Caco-2 (cell line): ENCODE data around the gene APPL1. TPM values are rescaled to one million over a fixed set of nuclear protein-coding genes. Genes with fewer than 3 reads are reported as not detected.

Experiments
- BruUV-seq: library from RNA; stranded (reverse); fragments of 400-500 nt; replicated peaks from 2 replicates; lab custom pipeline; 2021; lab: Mats Ljungman, UMichigan
- CTCF ChIA-PET: fragments of 300-600 bp; sonication (Branson Sonifier 250); formaldehyde crosslinking; loops from one replicate; lab custom pipeline; 2022; ENCODE audit warnings: antibody characterized with exemption; lab: Charles Lee
- POLR2A ChIA-PET: fragments of 300-600 bp; sonication (Branson Sonifier 250); formaldehyde crosslinking; loops from one replicate; lab custom pipeline; 2022; ENCODE audit warnings: antibody characterized with exemption; lab: Charles Lee
- DNase-seq, 2 experiments: peaks; one replicate each; pipeline versions ENCODE4 v3.0.0 to v3.0.0-alpha.2; 2020 to 2022
- H3K27me3 ChIP-seq: replicated peaks from 2 replicates; pipeline ENCODE4 v1.6.0; 2011; ENCODE audit warnings: low read length; ENCODE audit not compliant: control insufficient read depth, insufficient read depth
- H3K36me3 ChIP-seq: 2 replicates; pipeline ENCODE4 v1.5.1; 2011; ENCODE audit warnings: low read length; ENCODE audit not compliant: control insufficient read depth, insufficient read depth
- H3K4me1 ChIP-seq: fragments of 250-450 bp; sonication (Bioruptor Pico); 2 replicates; pipeline ENCODE4 v1.5.1; 2020; ENCODE audit warnings: mild to moderate bottlenecking
- H3K4me3 ChIP-seq: 2 replicates; pipeline ENCODE4 v1.5.1; 2011; ENCODE audit warnings: low read depth, mild to moderate bottlenecking, control low read depth, low read length
- H3K9me3 ChIP-seq: fragments of 250-450 bp; sonication (Bioruptor Pico); 2 replicates; pipeline ENCODE4 v1.5.1; 2020; ENCODE audit warnings: mild to moderate bottlenecking, moderate library complexity
- H3K27ac Mint-ChIP-seq: one replicate; pipeline ENCODE4 v1.8.0; 2022; ENCODE audit warnings: mixed read lengths; ENCODE audit not compliant: unreplicated experiment
- H3K27me3 Mint-ChIP-seq: one replicate; pipeline ENCODE4 v1.8.0; 2022; ENCODE audit warnings: mixed read lengths; ENCODE audit not compliant: insufficient read depth, unreplicated experiment
- H3K36me3 Mint-ChIP-seq: one replicate; pipeline ENCODE4 v1.8.0; 2022; ENCODE audit warnings: mild to moderate bottlenecking, mixed read lengths; ENCODE audit not compliant: insufficient read depth, unreplicated experiment
- H3K4me1 Mint-ChIP-seq: one replicate; pipeline ENCODE4 v1.8.0; 2022; ENCODE audit warnings: low read depth, mixed read lengths; ENCODE audit not compliant: unreplicated experiment
- H3K4me3 Mint-ChIP-seq: one replicate; pipeline ENCODE4 v1.8.0; 2022; ENCODE audit warnings: mild to moderate bottlenecking, moderate library complexity, mixed read lengths; ENCODE audit not compliant: unreplicated experiment
- H3K9me3 Mint-ChIP-seq: one replicate; pipeline ENCODE4 v1.8.0; 2022; ENCODE audit warnings: mixed read lengths; ENCODE audit not compliant: unreplicated experiment
- CTCF ChIP-seq, 2 experiments: fragments of 200-600 bp in 1 of 2; IDR thresholded peaks; 1 replicate in 1 of 2; 2 replicates in 1 of 2; pipeline versions ENCODE4 v1.5.1 to v1.8.0; 2011 to 2022; ENCODE audit warnings: antibody characterized with exemption in 1 of 2, control low read depth in 1 of 2, inconsistent platforms in 1 of 2, low read depth in 1 of 2, low read length in 1 of 2, mild to moderate bottlenecking in 1 of 2, moderate library complexity in 1 of 2; ENCODE audit not compliant: insufficient read depth in 1 of 2, severe bottlenecking in 1 of 2, unreplicated experiment in 1 of 2
- intact Hi-C: fragments of 100-400 bp; cut with micrococcal nuclease; formaldehyde crosslinking; loops from one replicate; pipeline ENCODE4 v1.10.0; 2022; ENCODE audit not compliant: unreplicated experiment
- total RNA-seq: library from RNA; stranded (reverse); gene quantifications from 2 replicates; pipeline ENCODE4 v1.2.3, GENCODE V29; 2022

The APPL1 gene
- total RNA-seq, 1 experiment from 2014 or later, result 40.7 TPM

GRCh38 chr3:57278237-57278636, 50.7 kb downstream of the APPL1 start:
- POLR2A ChIA-PET, result no interaction called here
- BruUV-seq, result no TSS peak
- DNase-seq, result no peak

GRCh38 chr3:57279685-57280084, 52.2 kb downstream of the APPL1 start:
- Histone ChIP-seq H3K36me3 (no peaks in the 10 kb centered on the region), H3K9me3 (no peaks in the 10 kb centered on the region; the same call in 1 of the 2 replicates), H3K4me1 (no peaks in the 10 kb centered on the region), H3K27me3 (no peaks in the 10 kb centered on the region), H3K4me3 (no peak overlapping the region)
- no peaks in the 10 kb centered on the region for H3K36me3 Mint-ChIP-seq
- H3K27me3 Mint-ChIP-seq, result no peaks in the 10 kb centered on the region
- no peak overlapping the region for H3K4me3 Mint-ChIP-seq
- no peak for DNase-seq
- no peak overlapping the region for H3K27ac Mint-ChIP-seq
- no TSS peak for BruUV-seq
- H3K9me3 Mint-ChIP-seq, result no peaks in the 10 kb centered on the region
- TF ChIP-seq CTCF (IDR thresholded peaks at IDR 0.05; ENCODE audit: insufficient read depth in 1 of 2, low read depth in 1 of 2, low read length in 1 of 2, severe bottlenecking in 1 of 2, unreplicated experiment in 1 of 2), result no peak
- ChIA-PET CTCF (no interaction called here), POLR2A (no interaction called here)
- intact Hi-C loops, result no loop called here
- H3K4me1 Mint-ChIP-seq, result no peaks in the 10 kb centered on the region

More at GRCh38 chr3:57278237-57278636, 50.7 kb downstream of the APPL1 start:
- Mint-ChIP-seq H3K4me3 (no peak overlapping the region), H3K4me1 (no peaks in the 10 kb centered on the region), H3K9me3 (no peaks in the 10 kb centered on the region), H3K36me3 (no peaks in the 10 kb centered on the region), H3K27me3 (no peaks in the 10 kb centered on the region), H3K27ac (no peak overlapping the region)
- no peaks in the 10 kb centered on the region for H3K27me3 ChIP-seq
- no peaks in the 10 kb centered on the region for H3K36me3 ChIP-seq
- no peaks in the 10 kb centered on the region; the same call in 1 of the 2 replicates for H3K9me3 ChIP-seq
- intact Hi-C loops, result no loop called here
- no peak overlapping the region for H3K4me3 ChIP-seq
- CTCF ChIA-PET, result interaction anchor here (0.6 kb wide), 1 partner anchor 10 kb away, joined by 4 read pairs; no protein-coding TSS in a partner anchor
- no peaks in the 10 kb centered on the region for H3K4me1 ChIP-seq
- TF ChIP-seq CTCF (IDR thresholded peaks at IDR 0.05; ENCODE audit: insufficient read depth in 1 of 2, low read depth in 1 of 2, low read length in 1 of 2, severe bottlenecking in 1 of 2, unreplicated experiment in 1 of 2), result no peak

- ChIA-PET CTCF (no interaction called here), POLR2A (no interaction called here)
- no peak for DNase-seq
- no peaks in the 10 kb centered on the region; the same call in 1 of the 2 replicates for H3K9me3 ChIP-seq
- Mint-ChIP-seq H3K9me3 (peaks cover 5% of the 10 kb centered on the region), H3K27ac (no peak overlapping the region), H3K36me3 (no peaks in the 10 kb centered on the region), H3K4me1 (no peaks in the 10 kb centered on the region), H3K27me3 (no peaks in the 10 kb centered on the region), H3K4me3 (no peak overlapping the region)
- H3K36me3 ChIP-seq, result no peaks in the 10 kb centered on the region
- no peaks in the 10 kb centered on the region for H3K27me3 ChIP-seq
- no peaks in the 10 kb centered on the region for H3K4me1 ChIP-seq
- intact Hi-C loops, result no loop called here
- BruUV-seq, result no TSS peak
- no peak for TF ChIP-seq CTCF (IDR thresholded peaks at IDR 0.05; ENCODE audit: insufficient read depth in 1 of 2, low read depth in 1 of 2, low read length in 1 of 2, severe bottlenecking in 1 of 2, unreplicated experiment in 1 of 2)
- H3K4me3 ChIP-seq, result no peak overlapping the region
Observed at GRCh38 chr3:57281715-57282114, 54.2 kb downstream of the APPL1 start.
